Upper lobe of right lung (tissue), 1 donor: Measurements from ENCODE around the gene SHQ1. TPM values are rescaled to one million over a fixed set of nuclear protein-coding genes. Genes with fewer than 3 reads are reported as not detected.

Experiments
- ATAC-seq: fragments of 200-7000 bp; cut with Tn5 transposase; one replicate; pipeline ENCODE4 v1.9.1; 2020; ENCODE audit warnings: mild to moderate bottlenecking, moderate library complexity
- DNase-seq: peaks from one replicate; pipeline ENCODE4 v3.0.0-alpha.2; 2020
- H3K27ac ChIP-seq: fragments of 200-600 bp; one replicate; pipeline ENCODE4 v1.8.0; 2022
- H3K27me3 ChIP-seq: fragments of 200-600 bp; one replicate; pipeline ENCODE4 v1.8.0; 2022; ENCODE audit warnings: mild to moderate bottlenecking
- H3K36me3 ChIP-seq: fragments of 200-600 bp; one replicate; pipeline ENCODE4 v1.8.0; 2022
- H3K4me1 ChIP-seq: fragments of 200-600 bp; one replicate; pipeline ENCODE4 v1.8.0; 2022
- H3K4me3 ChIP-seq: fragments of 200-600 bp; one replicate; pipeline ENCODE4 v1.8.0; 2022; ENCODE audit warnings: mild to moderate bottlenecking
- H3K9me3 ChIP-seq: fragments of 200-600 bp; one replicate; pipeline ENCODE4 v1.8.0; 2022
- intact Hi-C: fragments of 100-400 bp; cut with DNase I; formaldehyde crosslinking; loops from one replicate; pipeline ENCODE4 v1.11.0; 2022
- total RNA-seq: library from RNA; stranded (reverse); fragmentation: NEBNext Ultra II Directional; extraction: Animal tissue kit (Norgen Biotek cat#: 25700); gene quantifications from one replicate; pipeline ENCODE4 v1.2.1, GENCODE V29; 2021
- TF ChIP-seq, protein P1 (sequence below): fragments of 200-600 bp; IDR thresholded peaks from one replicate; pipeline ENCODE4 v1.8.0; 2022; ENCODE audit warnings: antibody characterized with exemption
- donor health status: DM: no; HTN: yes; CAD: no; lungs with severe emphysema.

SHQ1 gene
- total RNA-seq, 1 donor from 2014 or later, result 17.3 TPM

GRCh38 chr3:72760225-72760624 lies 88.0 kb downstream of the SHQ1 start:
- no peak for DNase-seq
- intact Hi-C loops, result no loop called here
- Histone ChIP-seq H3K36me3 (no peaks in the 10 kb centered on the region), H3K9me3 (no peaks in the 10 kb centered on the region), H3K4me3 (no peak overlapping the region), H3K27ac (no peak overlapping the region), H3K27me3 (no peaks in the 10 kb centered on the region), H3K4me1 (peaks cover 10% of the 10 kb centered on the region)
- ATAC-seq, result no peak
- TF ChIP-seq, protein P1, sequence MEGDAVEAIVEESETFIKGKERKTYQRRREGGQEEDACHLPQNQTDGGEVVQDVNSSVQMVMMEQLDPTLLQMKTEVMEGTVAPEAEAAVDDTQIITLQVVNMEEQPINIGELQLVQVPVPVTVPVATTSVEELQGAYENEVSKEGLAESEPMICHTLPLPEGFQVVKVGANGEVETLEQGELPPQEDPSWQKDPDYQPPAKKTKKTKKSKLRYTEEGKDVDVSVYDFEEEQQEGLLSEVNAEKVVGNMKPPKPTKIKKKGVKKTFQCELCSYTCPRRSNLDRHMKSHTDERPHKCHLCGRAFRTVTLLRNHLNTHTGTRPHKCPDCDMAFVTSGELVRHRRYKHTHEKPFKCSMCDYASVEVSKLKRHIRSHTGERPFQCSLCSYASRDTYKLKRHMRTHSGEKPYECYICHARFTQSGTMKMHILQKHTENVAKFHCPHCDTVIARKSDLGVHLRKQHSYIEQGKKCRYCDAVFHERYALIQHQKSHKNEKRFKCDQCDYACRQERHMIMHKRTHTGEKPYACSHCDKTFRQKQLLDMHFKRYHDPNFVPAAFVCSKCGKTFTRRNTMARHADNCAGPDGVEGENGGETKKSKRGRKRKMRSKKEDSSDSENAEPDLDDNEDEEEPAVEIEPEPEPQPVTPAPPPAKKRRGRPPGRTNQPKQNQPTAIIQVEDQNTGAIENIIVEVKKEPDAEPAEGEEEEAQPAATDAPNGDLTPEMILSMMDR, result no peak

DNA sequence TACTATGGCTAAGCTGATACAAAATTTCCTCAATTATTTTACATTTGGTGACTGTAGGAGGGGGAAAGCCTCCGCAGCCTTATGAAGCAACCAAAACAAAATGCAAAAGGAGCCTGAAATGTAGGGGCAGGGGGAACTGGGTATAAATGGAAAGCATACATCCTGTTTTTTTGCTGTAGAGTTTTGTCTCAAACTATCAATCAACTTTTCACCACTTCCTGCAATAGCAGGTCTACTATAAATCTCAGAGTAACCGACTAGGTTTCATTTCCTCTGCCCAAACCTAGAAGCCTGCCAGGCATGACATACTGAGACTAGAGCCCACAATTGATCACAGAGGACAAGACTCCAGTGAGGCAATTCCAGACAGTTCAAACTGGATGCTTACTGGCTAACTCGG lies 91.3 kb downstream of the SHQ1 start:
- intact Hi-C loops, result no loop called here
- TF ChIP-seq, protein P1, result no peak
- ATAC-seq (peak; percentile 89), DNase-seq (no peak)
- H3K36me3 ChIP-seq, result no peaks in the 10 kb centered on the region
- H3K27me3 ChIP-seq, result no peaks in the 10 kb centered on the region
- H3K27ac ChIP-seq, result no peak overlapping the region
- H3K4me1 ChIP-seq, result peaks cover 10% of the 10 kb centered on the region
- no peaks in the 10 kb centered on the region for H3K9me3 ChIP-seq
- no peak overlapping the region for H3K4me3 ChIP-seq

DNA sequence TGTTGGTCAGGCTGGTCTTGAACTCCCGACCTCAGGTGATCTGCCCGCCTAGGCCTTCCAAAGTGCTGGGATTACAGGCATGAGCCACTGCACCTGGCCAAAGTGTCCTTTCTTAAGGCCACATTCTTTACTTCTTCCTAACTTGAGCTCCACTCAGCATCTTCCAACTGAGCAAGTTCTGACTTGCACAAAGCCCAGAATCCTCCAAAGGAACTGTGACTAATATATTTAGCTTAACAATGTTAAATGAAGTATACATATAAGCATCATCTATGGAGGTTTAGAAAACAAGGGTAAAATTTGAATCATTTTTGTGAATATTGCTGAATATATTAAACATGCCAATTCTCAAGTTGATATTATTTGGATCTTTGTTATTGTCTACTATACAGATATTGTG lies 93.7 kb downstream of the SHQ1 start:
- ATAC-seq, result no peak
- Histone ChIP-seq H3K9me3 (no peaks in the 10 kb centered on the region), H3K4me3 (no peak overlapping the region), H3K36me3 (no peaks in the 10 kb centered on the region), H3K27me3 (no peaks in the 10 kb centered on the region), H3K27ac (no peak overlapping the region), H3K4me1 (peaks cover 10% of the 10 kb centered on the region)
- TF ChIP-seq, protein P1, result no peak
- no peak for DNase-seq
- intact Hi-C loops, result no loop called here

DNA sequence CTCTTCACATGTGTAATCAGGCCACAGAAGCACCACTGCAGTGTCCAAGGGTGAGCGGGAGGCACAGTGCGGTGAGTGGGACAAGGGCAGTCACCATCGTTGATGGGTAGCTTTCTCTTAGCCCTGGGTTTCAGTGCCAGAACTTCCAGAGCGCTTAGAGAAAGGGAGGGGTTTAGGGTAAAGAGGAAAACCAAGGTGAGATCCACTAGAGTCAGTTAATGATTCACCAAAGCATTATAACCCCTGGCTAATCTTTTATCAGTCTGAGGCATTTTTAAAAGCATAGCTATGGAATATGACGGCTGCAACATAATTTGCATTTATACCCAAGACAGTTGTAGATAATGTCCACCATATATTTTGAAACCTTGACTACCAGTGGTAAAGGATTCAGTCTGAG lies 94.8 kb downstream of the SHQ1 start:
- no peaks in the 10 kb centered on the region for H3K27me3 ChIP-seq
- TF ChIP-seq, protein P1, result no peak
- intact Hi-C loops, result no loop called here
- peaks cover 10% of the 10 kb centered on the region for H3K4me1 ChIP-seq
- no peak for ATAC-seq
- no peak overlapping the region for H3K27ac ChIP-seq
- no peak for DNase-seq
- no peak overlapping the region for H3K4me3 ChIP-seq
- H3K36me3 ChIP-seq, result no peaks in the 10 kb centered on the region
- no peaks in the 10 kb centered on the region for H3K9me3 ChIP-seq

DNA sequence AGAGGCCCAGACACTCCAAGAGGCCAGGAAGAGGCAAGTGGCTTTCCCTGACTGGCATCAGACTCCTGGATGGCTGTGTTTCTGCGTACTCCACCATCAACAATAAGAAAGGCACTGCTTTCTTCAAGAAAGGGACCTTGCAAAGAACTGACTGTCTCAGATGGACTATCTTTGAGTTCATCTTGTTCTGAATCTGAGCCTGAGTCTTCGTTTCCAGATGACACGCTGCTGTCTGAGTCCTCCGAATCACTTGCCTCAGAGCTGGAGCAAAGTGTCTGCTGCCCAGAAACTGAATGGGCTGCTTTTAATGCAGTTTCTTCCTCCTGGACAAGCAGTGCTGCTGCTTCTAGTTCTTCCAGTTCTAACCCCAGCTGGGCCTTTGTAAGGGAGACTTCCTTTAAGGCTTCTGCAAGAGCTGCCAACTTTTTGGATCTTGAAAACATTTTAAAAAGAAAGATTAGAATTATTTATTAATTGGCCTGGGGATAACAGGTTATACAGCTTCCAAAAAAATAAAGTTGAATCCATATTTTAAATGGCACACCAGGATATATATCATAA lies 97.8 kb downstream of the SHQ1 start:
- Histone ChIP-seq H3K36me3 (no peaks in the 10 kb centered on the region), H3K9me3 (no peaks in the 10 kb centered on the region), H3K27ac (no peak overlapping the region), H3K27me3 (no peaks in the 10 kb centered on the region), H3K4me1 (no peaks in the 10 kb centered on the region), H3K4me3 (no peak overlapping the region)
- DNase-seq (no peak), ATAC-seq (no peak)
- intact Hi-C loops, result no loop called here
- TF ChIP-seq, protein P1, result no peak

GRCh38 chr3:72748659-72749058 lies 99.6 kb downstream of the SHQ1 start:
- Histone ChIP-seq H3K27me3 (no peaks in the 10 kb centered on the region), H3K36me3 (no peaks in the 10 kb centered on the region), H3K27ac (no peak overlapping the region), H3K4me1 (no peaks in the 10 kb centered on the region), H3K4me3 (no peak overlapping the region), H3K9me3 (no peaks in the 10 kb centered on the region)
- TF ChIP-seq, protein P1, result no peak
- intact Hi-C loops, result no loop called here
- DNase-seq (no peak), ATAC-seq (no peak)
